NCI-H82 treated with DMSO at 0.1 percent for 48 hours (cell line): ENCODE measurements around the gene ZNF496.

ENCODE experiments used
- DNase-seq: peaks from one replicate; lab custom pipeline; 2025; ENCODE audit not compliant: unreplicated experiment; lab: John Stamatoyannopoulos, UW

The ZNF496 gene

DNA sequence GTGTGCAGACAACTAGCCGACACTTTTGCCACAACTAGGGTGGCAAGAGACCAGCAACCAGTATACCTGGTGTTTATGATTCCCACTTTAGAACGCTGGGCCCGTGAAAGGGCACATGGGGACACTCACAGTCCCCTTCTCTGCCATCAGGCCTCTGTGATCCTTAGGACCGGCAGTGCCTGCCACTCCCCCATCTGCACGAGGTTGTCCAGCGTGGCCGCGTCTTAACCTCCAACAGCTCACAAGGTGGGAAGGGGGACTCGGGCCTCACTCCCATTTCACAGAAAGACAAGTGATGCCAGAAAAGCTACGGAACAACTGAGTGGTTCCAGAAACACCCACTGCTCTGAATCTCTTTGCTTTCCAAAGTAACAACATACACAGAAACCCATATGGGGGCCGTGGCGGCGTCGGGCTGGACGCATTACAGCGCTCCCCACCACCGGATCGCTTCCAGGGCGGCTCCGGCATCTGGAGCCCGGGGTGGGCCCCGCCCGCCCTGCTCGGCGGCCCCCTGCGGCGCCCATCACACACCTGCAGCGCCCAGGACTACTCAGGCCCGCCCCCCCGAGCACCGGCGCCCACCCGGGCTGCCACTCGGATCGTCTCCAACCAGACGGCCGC, 1.0 kb downstream of the ZNF496 start:
- DNase-seq = no peak

DNA sequence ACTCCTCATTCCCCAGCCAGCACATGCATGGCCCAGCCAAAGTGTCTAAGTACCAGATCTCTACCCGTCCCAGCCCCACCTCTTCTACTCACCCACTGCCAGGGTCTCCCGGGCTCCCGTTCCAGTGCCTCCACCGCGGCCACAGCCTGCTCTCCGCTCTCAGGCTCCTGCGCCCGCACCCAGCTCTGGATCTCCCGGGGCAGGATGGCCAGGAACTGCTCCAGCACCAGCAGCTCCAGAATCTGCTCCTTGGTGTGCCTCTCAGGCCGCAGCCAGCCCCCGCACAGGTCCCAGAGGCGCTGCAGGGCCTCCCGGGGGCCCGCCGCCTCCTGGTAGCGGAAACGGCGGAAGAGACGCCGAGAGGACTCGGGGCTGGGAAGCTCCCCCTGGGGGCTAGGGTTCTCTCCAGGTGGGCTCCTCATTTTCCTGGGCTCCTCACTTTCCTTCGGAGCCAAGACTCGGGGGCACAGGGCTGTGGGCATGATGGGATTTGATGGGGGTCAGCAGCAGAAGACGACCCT, 2.5 kb downstream of the ZNF496 start:
- no peak for DNase-seq

DNA sequence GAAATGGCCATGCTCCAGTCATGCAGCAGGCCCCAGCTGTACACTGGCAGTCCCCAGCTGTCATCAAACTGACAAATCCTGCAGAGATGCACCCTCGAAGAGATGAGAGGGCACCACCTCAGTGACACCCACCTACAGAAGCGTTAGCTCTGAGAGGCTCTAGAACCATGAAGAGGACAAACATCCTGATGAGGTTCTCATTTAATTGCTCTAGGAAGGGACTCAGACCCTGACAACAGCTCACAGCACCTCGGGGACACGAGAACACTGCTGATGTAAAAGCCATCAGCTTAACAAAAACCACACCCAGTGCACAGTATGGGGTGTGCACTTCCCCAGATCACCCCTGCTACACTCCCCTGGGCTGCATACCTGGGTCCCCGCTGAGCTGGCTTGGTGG, 3.4 kb downstream of the ZNF496 start:
- DNase-seq = no peak

DNA sequence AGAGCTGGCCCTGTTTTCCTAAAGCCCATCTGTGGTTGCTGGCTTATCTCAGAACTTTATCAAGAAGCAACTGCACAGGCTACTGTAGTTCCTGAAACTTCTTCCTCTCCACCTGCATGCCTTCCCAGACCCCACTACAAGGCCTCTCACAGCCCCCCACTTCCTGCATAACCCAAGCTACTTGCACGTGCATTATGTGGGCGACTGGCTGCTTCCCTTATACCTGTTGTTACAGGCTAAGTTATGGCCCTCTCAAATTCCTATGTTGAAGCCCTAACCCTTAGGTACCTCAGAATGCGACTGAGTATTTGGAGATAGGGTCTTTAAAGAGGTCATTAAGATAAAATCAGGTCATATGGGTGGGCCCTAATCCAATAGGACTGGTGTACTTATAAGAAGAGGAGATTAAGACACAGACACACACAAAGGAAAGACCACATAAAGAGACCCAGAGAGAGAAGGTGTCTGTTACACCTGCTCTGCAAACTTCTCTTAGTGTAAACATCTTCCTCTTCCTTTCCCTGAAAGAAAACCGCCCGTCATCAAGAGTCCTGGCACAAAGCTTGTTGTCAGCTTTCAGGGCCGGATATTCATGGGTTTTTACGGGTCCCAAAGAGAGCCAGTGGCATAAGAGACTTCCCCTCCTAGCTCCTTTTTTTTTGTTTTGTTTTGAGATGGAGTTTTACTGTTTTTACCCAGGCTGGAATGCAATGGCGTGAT, 5.1 kb downstream of the ZNF496 start:
- no peak for DNase-seq

DNA sequence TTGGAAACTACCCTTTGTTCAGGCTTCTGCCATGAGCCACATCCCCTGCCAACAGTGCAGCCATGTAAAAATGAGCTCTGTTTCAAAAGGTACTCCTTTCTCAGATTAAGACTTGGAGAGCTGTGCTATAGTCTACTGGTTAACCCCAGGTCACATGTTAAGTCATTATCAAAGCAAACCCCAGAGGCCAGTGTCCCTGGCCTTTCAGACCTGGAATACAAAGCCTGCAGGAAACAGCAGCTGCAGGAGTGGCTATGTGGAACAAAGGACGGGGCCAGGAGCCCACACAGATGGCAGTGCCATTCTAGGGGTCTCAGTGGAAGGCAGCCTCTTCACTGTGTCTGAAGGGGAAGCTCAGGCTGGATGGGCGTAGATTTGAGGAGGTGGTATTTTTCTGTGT, 6.7 kb downstream of the ZNF496 start:
- no peak for DNase-seq

DNA sequence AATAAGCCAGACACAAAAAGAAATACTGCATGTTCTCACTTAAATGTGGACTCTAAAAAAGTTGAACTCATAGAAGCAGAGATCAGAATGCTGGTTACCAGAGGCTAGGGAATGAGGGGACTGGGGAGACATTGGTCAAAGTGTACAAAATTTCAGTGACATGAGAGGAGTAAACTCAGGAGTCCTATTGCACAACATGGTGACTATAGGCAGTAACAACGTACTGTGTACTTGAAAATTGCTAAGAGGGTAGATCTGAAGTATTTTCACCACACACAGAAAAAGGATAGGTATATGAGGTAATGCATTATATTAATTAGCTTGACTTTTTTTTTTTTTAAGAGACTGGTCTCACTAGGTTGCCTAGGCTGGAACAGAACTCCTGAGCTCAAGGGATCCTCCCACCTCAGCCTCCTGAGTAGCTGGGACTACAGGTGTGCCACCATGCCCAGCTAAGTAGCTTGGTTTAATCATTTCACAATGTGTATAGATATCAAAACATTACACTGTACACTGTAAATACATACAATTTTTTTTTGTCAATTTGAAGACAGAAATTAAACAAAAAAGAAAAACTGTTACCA, 7.4 kb downstream of the ZNF496 start:
- no peak for DNase-seq

DNA sequence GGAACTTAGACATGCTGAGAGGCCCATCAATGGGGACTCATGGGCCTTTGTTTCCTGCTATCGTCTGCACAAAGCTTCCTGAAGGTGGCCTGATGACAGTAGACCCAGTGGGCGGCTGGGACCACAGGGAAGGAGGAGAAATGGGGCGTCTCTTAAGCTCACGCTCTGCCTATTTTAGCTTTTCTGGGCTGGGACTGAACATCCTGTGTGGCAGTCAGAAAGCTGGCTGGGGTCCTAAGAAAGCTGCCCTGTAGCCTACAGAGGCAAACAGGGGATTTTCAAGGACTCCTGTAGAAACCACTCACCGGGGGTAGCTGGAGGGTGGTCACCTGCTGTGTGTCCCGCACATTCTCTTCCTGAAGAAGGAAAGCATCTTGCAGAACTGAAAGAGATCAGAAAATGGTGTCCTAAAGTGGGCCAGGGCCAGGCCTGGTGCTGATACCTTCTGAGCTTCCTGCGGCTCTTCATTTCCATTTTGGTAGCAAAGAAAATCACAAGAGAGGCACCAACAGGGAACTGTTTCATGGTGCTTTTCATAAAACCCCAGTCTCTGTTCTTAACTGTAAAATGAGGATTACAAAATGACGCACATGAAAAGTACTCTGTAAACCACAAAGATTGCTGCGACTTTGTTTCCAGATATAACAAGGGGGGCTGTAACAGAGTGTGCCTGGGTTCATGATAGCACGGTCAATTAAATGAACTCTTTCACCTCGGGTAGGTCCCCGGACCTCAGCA, 8.6 kb downstream of the ZNF496 start:
- DNase-seq = no peak

DNA sequence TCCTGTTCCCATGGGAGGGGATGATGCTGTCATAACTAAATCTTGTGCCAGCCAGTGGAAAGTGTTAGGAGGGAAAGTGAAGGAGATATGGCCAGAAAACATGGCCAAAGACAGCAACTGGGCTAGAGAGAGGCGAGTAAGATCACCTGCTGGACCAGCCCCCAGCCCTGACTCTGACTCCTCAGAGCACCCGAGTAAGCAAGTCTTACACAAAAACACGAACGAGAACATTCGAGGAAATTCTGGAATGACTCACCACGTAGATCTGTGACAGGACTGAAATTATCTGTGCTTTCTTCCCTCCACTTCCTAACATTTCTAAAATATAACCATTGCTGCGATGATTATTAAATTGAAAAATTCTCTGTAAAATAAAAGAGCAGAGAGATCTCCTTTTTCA, 9.2 kb downstream of the ZNF496 start:
- DNase-seq = no peak

DNA sequence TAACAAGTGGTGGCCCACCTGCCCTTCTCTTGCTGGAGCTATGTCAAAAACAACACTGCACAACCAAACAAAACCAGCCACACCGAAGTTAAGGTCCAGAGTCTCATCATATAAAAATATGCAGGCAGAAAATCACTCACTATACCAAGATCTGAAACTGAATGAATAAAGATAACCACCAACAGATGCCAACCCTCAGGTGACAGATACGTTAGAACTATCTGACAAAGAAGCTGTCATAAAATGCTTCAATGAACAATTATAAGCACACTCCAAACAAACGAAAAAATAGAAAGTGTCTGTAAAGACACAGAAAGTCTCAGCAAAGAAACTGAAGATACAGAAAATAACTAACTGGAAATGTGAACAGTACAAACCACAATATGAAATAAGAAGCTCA, 14.0 kb downstream of the ZNF496 start:
- no peak for DNase-seq

DNA sequence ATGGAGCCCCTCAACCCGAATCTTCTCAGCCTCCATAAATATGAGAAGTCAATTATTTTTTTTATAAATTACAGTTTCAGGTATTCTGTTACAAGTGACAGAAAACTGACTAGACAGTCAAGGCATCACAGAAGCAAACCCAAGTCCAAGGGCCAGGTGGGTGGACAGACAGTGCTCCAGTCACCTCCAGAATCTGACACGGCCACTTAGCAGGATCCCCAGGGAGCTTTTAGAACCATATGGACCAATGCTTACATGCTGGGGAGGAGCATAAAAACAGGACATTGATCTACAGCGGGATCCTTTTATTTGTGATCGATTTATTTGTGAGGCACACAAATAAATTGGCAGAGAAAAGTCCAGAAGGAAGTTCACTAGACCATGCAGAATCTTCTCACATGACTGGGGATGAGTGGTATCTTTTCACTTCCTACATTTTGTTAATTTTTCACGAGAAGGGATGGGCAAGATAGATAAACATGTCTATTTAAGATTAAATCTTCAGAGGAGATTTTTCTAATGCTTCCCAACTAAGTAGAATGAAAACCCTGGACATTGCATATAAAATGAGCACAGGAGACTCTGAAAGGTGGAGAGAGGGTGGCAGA, 15.0 kb downstream of the ZNF496 start:
- no peak for DNase-seq

DNA sequence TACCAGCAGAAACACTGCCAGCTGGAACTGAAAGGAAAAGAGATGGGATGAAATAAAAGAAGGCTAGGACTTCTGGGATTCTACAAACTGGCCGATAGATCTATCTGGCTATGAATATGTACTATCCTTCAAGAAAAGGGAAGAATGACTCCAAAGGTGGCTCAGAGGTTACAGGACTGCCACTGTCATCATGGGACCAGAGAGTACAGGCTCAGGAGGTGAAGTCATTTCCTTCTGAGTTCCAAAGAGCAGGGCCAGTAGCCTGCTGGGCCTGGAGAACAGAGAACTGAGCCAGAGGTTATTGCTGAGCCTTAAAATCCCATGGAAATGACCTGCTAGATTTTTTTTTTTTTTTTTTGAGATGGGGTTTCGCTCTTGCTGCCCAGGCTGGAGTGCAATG, 27.6 kb downstream of the ZNF496 start:
- DNase-seq = no peak

DNA sequence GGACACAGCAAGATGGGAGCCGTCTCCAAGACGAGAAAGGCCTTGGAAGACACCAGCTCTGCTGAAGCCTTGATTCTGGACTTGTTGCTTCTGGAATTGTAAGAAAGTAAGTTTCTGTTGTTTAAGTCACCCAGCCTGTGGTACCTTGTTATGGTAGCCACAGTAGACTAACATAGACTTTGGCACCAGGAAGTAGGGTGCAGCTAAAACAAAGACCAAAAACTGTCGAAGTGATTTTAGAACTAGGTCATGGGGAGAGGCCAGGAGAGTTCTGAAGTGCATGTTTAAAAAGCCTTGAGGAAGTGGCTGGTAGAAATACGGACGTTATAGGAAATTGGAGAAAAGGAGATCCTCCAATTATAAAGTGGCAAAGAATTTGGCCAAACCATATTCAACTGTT, 28.5 kb downstream of the ZNF496 start:
- no peak for DNase-seq

DNA sequence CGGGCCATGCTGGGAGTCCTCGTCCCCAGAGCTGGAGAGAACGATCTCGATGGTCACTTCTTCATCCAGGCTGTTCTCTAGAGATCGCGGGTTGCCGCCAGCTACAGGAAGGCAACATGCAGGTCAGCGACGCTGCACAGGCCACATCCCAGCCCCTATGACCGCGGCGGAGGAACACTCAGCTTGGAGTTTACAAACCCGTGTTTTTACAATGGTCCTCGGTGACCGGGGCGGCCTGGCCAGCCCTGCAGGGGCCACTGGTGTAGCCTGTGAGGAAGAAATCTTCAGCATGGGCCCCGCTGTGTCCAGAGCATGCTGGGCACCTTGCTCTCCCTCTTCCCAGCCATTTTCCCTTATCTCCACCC, 30.5 kb downstream of the ZNF496 start:
- no peak for DNase-seq

DNA sequence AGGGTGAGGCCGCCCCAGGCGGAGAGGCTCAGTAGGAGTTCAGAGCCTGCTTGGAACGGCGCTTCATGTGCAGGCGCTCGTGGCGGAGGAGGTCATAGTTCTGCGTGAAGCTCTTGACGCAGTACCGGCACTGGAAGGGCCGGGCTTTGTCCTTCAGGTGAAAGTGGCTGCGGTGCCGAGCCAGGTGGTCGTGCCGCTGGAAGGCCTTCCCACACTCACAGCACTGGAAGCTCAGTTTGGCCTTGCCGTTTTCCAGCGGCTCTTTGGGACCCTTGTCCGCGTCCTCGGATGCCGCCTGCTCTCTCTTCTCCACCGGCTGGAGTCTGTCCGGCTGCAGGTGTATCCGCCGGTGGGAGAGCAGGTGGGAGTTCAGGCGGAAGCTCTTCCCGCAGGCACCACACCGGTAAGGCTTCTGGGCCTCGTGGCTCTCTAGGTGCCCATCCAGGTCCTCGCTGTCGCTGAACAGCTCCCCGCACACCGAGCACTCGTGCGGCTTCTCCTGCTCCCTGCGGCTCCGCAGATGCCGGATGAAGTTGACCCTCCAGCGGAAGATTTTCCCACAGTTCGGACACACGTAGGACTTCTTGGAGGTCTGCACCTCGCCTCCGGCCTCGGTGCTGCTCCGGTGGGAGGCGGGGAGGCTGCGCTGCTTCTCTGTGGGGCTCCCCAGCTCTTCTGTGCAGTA, 31.0 kb downstream of the ZNF496 start:
- DNase-seq = no peak

DNA sequence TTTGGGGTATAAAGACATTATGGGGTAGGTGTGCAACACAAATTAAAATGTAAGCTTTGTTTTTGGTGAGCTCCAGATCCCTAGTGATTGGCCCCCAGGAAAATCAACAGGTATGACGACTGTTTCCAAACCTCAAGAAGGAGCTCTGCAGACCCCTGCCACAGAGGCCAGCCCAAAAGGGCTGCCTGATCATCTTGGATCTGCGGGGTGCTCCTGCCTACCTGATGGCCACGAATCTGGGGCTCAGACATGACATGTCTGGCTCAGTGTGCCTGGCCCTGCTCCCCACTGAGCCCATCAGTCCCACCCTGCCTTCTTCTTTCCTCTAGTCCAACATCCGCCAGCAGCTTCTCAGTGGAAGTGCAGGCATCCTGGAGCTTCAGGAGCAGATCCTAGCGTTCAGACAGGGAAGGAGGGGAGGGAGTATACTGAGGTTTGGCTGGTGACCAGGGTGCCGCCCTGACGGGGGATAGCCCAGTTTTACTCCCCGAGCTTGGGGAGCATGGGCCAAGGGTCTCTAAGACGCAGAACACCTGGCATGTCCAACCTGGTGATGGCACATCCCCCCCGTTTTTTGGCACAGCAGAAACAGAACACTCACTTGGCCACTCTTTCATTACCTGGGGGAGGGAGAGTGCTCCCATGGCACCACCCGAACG, 31.8 kb downstream of the ZNF496 start:
- no peak for DNase-seq

DNA sequence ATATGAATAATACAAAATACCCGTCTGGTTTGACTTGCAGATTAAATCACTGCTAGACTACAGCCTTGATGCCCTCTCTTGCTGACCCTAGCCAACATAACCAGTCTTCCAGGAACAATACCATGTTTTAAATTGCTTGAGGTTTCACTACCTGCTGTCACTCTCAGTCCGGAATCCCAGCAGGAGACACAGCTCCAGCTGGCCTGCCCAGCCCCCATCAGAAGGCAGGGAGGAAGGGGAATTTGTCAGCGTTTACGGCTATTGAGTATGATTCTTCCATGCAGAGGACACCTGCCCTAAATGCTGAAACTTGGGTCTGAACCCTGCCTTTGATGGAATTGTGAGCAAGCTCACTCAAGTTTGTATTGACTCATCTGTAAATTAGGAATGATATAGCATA, 33.0 kb downstream of the ZNF496 start:
- DNase-seq = no peak

DNA sequence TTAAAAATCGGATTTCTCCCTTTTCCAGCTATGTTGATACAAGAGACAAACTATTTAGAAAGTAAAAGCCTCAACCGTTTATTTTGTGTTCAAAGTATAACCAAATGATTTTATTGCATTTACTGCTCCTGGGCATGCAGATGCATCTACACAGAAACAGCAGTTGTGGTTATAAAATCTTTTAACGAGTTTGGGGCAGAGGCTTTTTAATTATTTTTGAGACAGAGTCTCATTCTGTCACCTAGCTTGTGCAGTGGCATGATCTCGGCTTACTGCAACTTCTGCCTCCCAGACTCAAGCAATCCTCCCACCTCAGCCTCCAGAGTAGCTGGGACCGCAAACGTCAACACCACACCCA, 33.6 kb downstream of the ZNF496 start:
- DNase-seq = no peak

DNA sequence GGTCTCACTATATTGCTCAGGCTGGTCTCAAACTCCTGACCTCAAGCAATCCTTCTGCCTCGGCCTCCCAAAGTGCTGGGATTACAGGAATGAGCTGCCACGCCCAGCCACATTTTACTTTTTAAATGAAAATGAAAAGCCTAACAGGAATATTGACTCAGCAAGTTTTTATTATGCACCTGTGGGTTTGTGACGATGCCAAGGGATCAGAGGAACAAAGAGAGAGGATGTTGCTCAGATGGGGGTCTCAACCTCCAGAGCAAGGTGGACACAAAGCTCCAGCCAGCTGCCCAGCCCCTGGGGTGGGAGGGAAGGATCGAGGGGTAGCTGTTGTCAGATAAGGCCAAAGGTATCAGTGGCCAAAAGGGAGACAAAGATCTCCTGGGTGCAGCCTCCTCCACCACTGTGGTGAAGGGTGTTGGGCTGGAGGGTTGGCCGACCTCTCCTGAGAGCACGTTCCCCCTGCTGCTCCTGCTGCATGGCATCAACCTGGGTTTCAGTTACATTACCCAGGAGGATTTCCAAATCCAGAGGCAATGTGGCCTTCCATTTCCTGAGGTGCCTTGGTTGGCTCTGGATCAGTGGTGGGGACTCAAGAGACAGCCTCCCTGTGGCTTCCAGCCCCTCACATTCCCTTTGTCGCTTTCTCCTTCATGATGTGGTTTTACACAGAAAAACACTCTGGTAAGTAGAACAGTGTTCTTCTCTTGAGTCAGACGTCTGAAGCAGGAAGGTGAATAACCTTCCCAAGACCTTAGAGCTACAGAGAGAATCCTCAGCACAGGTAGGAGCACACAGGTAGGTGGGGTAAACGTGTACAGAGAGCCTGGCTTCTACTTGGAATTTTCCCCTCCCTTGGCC, 34.2 kb downstream of the ZNF496 start:
- DNase-seq = no peak

DNA sequence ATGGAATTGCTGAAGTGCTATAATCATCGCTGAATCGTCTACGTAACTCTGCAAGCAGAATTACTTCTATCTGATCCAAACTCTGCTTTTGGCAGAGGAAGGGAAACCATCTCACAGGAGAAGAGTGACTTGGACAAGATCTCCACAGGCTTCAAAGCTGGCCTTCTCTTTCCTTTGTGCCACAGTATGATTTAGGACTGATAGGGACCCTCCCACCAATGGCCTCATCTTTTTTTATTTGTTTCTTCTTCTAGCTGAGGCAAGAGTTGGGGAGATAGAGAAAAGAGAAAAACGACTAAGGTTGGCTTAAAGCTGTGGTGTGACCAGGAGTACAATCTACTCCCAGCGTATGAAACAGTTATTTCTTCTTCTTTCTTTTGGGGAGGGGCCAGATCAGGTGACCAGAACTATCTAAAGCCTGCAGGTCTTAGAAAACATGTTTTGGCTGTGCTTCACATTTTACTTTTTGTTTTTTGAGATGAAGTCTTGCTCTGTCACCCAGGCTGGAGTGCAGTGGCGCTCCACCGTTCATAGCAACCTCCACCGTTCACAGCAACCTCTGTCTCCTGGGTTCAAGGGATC, 35.0 kb downstream of the ZNF496 start:
- no peak for DNase-seq
